Measurements from ENCODE around the gene SCAF1.
A peak's percentile ranks its signal among the peaks of the same experiment; 100 is the strongest.

DNA sequence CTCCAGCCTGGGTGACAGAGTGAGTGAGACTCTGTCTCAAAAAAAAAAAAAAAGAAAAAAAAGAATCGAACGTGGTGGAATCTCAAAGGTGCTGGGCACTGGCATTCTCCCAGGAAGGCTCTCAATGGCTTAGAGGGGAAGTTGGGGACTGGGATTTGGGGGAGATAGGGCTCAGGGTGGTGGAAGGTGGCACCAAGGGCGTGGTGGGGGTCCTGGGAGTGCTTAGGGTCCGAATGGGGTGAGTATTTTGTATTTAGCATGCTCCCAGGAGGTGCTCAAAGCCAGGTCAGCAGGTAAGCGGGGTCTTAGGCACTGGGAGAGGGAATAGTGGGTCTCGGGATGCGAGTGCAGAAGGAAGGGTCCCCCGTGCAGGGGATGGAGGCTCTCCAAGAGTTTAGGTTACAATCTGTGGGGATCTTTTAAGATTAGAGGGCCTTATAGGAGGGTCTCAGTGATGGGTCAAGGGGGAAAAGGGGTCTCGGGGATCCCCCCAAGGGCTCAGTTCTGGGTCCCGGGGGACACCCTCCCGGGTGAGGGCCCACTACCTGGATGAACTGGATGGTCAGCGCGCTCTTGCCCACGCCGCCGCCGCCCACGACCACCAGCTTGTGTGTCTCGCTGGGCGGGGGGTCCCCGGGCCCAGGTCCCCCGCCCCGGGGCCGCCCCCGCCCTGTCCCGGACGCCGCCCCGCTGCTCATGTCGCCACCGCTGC lies 2.5 kb upstream of the SCAF1 start:
- peak in 1 of 2 donors; percentile 63 for TF ChIP-seq POLR2AphosphoS5 (IDR thresholded peaks at IDR 0.05)
- peak in 1 of 4 donors; percentile 48 for TF ChIP-seq POLR2A (IDR thresholded peaks at IDR 0.05)
- no peak for TF ChIP-seq EP300 (IDR thresholded peaks at IDR 0.05)
- TF ChIP-seq, protein P1, sequence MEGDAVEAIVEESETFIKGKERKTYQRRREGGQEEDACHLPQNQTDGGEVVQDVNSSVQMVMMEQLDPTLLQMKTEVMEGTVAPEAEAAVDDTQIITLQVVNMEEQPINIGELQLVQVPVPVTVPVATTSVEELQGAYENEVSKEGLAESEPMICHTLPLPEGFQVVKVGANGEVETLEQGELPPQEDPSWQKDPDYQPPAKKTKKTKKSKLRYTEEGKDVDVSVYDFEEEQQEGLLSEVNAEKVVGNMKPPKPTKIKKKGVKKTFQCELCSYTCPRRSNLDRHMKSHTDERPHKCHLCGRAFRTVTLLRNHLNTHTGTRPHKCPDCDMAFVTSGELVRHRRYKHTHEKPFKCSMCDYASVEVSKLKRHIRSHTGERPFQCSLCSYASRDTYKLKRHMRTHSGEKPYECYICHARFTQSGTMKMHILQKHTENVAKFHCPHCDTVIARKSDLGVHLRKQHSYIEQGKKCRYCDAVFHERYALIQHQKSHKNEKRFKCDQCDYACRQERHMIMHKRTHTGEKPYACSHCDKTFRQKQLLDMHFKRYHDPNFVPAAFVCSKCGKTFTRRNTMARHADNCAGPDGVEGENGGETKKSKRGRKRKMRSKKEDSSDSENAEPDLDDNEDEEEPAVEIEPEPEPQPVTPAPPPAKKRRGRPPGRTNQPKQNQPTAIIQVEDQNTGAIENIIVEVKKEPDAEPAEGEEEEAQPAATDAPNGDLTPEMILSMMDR (IDR thresholded peaks at IDR 0.05) = no peak

Measured in upper lobe of left lung (tissue), 4 donors.